Neural progenitor cell (in vitro differentiated cells): ENCODE data around the gene C11orf71. TPM values are rescaled to one million over a fixed set of nuclear protein-coding genes. Genes with fewer than 3 reads are reported as not detected.

Experiments used
- DNase-seq: peaks from one replicate; pipeline ENCODE4 v3.0.0-alpha.2; 2016; ENCODE audit warnings: low spot score
- H2AFZ ChIP-seq: fragments of 200-600 bp; sonication (generic); replicated peaks from 2 replicates; pipeline ENCODE4 v1.6.1; 2016; ENCODE audit warnings: antibody characterized with exemption
- H3F3A ChIP-seq: fragments of 200-600 bp; sonication (generic); 2 replicates; pipeline ENCODE4 v1.6.1; 2016; ENCODE audit warnings: antibody characterized with exemption, low read depth
- H3K27ac ChIP-seq: fragments of 200-600 bp; sonication (generic); 2 replicates; pipeline ENCODE4 v1.5.1; 2016; ENCODE audit warnings: mild to moderate bottlenecking
- H3K27me3 ChIP-seq: fragments of 200-600 bp; sonication (generic); 2 replicates; pipeline ENCODE4 v1.6.1; 2016; ENCODE audit warnings: mild to moderate bottlenecking, moderate library complexity
- H3K36me3 ChIP-seq: fragments of 200-600 bp; sonication (generic); 2 replicates; pipeline ENCODE4 v1.5.1; 2016
- H3K4me1 ChIP-seq: fragments of 200-600 bp; sonication (generic); 2 replicates; pipeline ENCODE4 v1.6.1; 2016; ENCODE audit warnings: mixed run types
- H3K4me2 ChIP-seq: fragments of 200-600 bp; sonication (generic); 2 replicates; pipeline ENCODE4 v1.6.1; 2016
- H3K4me3 ChIP-seq: fragments of 200-600 bp; sonication (generic); 2 replicates; pipeline ENCODE4 v1.5.1; 2016
- H3K79me2 ChIP-seq: fragments of 200-600 bp; sonication (generic); 2 replicates; pipeline ENCODE4 v1.6.1; 2016; ENCODE audit warnings: low read depth
- H3K9ac ChIP-seq: fragments of 200-600 bp; sonication (generic); 2 replicates; pipeline ENCODE4 v1.6.1; 2016
- H3K9me3 ChIP-seq: fragments of 200-600 bp; sonication (generic); 2 replicates; pipeline ENCODE4 v1.5.1; 2016; ENCODE audit warnings: low read depth
- H4K20me1 ChIP-seq: fragments of 200-600 bp; sonication (generic); 2 replicates; pipeline ENCODE4 v1.6.1; 2016; ENCODE audit warnings: low read depth
- H3K27ac Mint-ChIP-seq: 3 replicates; pipeline ENCODE4 v1.8.0; 2021; ENCODE audit warnings: mixed read lengths
- H3K27me3 Mint-ChIP-seq: 2 replicates; pipeline ENCODE4 v1.8.0; 2022; ENCODE audit warnings: low read depth, mild to moderate bottlenecking, inconsistent platforms, moderate library complexity, mixed read lengths; ENCODE audit not compliant: insufficient read depth
- H3K36me3 Mint-ChIP-seq: 3 replicates; pipeline ENCODE4 v1.8.0; 2021; ENCODE audit warnings: mixed read lengths
- H3K4me1 Mint-ChIP-seq: 3 replicates; pipeline ENCODE4 v1.8.0; 2021; ENCODE audit warnings: mixed read lengths
- H3K4me3 Mint-ChIP-seq: 3 replicates; pipeline ENCODE4 v1.8.0; 2021; ENCODE audit warnings: mild to moderate bottlenecking, moderate library complexity, mixed read lengths
- H3K9me3 Mint-ChIP-seq: 3 replicates; pipeline ENCODE4 v1.8.0; 2020; ENCODE audit warnings: mixed read lengths
- CTCF ChIP-seq: fragments of 200-600 bp; sonication (generic); IDR thresholded peaks from 2 replicates; pipeline ENCODE4 v1.5.1; 2017; ENCODE audit warnings: antibody characterized with exemption, mild to moderate bottlenecking
- EZH2 ChIP-seq: fragments of 200-600 bp; sonication (generic); IDR thresholded peaks from 2 replicates; pipeline ENCODE4 v1.6.1; 2017; ENCODE audit warnings: antibody characterized with exemption, mild to moderate bottlenecking, moderate library complexity
- EZH2phosphoT487 ChIP-seq: fragments of 200-600 bp; sonication (generic); IDR thresholded peaks from 2 replicates; pipeline ENCODE4 v1.6.1; 2017; ENCODE audit warnings: antibody characterized with exemption
- total RNA-seq: library from RNA; depleted of rRNA; stranded (reverse); fragments of >200 nt; gene quantifications from 2 replicates; pipeline ENCODE4 v1.2.3, GENCODE V29; 2015; ENCODE audit warnings: low replicate concordance

C11orf71 gene
- total RNA-seq, 1 donor from 2014 or later: 6.8 TPM

DNA sequence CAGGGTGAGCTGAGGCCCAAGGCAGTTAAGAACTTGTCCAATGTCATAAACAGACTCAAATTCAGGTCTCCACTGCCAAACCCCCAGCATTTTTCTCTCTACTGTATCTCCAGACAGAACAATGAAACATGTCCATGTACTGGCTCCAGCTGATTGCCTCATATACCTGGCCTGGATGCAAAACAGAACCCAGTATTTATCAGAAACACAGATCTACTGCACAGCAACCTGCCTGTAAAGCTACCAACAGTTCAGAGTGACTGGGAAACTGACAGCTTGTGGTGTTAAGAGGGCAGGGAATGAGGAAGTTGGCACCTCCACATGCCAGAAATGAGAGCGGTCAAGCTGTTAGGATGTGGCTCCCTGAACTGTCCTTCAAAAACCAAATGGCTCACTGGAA is 41.6 kb downstream of the C11orf71 start:
- TF ChIP-seq EZH2phosphoT487 (no peak), EZH2 (no peak), CTCF (no peak)
- no peaks in the 10 kb centered on the region for H3K36me3 Mint-ChIP-seq
- H3K27ac Mint-ChIP-seq: no peak overlapping the region
- H3K9me3 Mint-ChIP-seq: no peaks in the 10 kb centered on the region
- no peak overlapping the region for H3K4me3 Mint-ChIP-seq
- Histone ChIP-seq H3F3A (no peaks in the 10 kb centered on the region), H3K9ac (no peak overlapping the region), H3K4me1 (no peaks in the 10 kb centered on the region), H3K27ac (no peak overlapping the region), H3K4me3 (no peak overlapping the region), H2AFZ (no peak overlapping the region), H3K9me3 (no peaks in the 10 kb centered on the region), H3K79me2 (no peaks in the 10 kb centered on the region), H4K20me1 (no peaks in the 10 kb centered on the region), H3K27me3 (no peaks in the 10 kb centered on the region), H3K4me2 (no peak overlapping the region), H3K36me3 (no peaks in the 10 kb centered on the region)
- H3K4me1 Mint-ChIP-seq: no peaks in the 10 kb centered on the region
- H3K27me3 Mint-ChIP-seq: no peaks in the 10 kb centered on the region
- DNase-seq: no peak

DNA sequence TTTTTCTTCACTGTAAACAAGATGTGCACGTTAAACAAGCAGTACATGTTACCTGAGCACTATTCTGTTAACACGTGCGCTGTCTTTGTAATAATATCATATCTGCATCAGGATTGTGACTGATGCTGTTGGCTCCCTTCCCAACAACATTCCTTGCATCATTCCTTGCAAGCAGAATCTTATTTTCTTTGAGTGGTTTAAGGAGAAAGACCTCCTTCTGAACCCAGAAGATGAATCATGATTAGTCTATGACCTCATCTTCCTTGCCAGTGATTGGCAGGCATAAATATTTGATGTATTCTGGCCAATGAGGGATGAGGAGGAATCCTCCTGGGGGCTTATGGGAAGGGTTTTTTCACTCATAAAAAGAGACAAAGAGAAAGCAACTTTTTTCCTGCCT is 46.2 kb downstream of the C11orf71 start:
- H3K27me3 ChIP-seq: no peaks in the 10 kb centered on the region
- H3K9me3 ChIP-seq: no peaks in the 10 kb centered on the region
- H3K9ac ChIP-seq: no peak overlapping the region
- TF ChIP-seq EZH2: no peak
- TF ChIP-seq EZH2phosphoT487: no peak
- TF ChIP-seq CTCF: no peak
- H3K4me1 ChIP-seq: no peaks in the 10 kb centered on the region
- no peaks in the 10 kb centered on the region for H4K20me1 ChIP-seq
- no peak for DNase-seq
- H3K36me3 ChIP-seq: no peaks in the 10 kb centered on the region
- H3F3A ChIP-seq: no peaks in the 10 kb centered on the region
- no peak overlapping the region for H3K4me3 ChIP-seq
- no peak overlapping the region for H2AFZ ChIP-seq
- H3K27ac ChIP-seq: no peak overlapping the region
- Mint-ChIP-seq H3K27ac (no peak overlapping the region), H3K27me3 (peaks cover 3% of the 10 kb centered on the region), H3K4me3 (no peak overlapping the region), H3K9me3 (no peaks in the 10 kb centered on the region), H3K4me1 (no peaks in the 10 kb centered on the region), H3K36me3 (no peaks in the 10 kb centered on the region)
- no peaks in the 10 kb centered on the region for H3K79me2 ChIP-seq
- no peak overlapping the region for H3K4me2 ChIP-seq

- TF ChIP-seq CTCF (no peak), EZH2 (no peak)
- Histone ChIP-seq H3K36me3 (no peaks in the 10 kb centered on the region), H3K4me1 (no peaks in the 10 kb centered on the region), H2AFZ (no peak overlapping the region), H3K27ac (no peak overlapping the region), H3K4me3 (no peak overlapping the region), H3K79me2 (no peaks in the 10 kb centered on the region), H3K9ac (no peak overlapping the region), H3K4me2 (no peak overlapping the region), H3F3A (no peaks in the 10 kb centered on the region), H3K9me3 (no peaks in the 10 kb centered on the region), H3K27me3 (no peaks in the 10 kb centered on the region), H4K20me1 (no peaks in the 10 kb centered on the region)
- Mint-ChIP-seq H3K9me3 (no peaks in the 10 kb centered on the region), H3K27ac (no peak overlapping the region), H3K4me3 (no peak overlapping the region), H3K27me3 (peaks cover 3% of the 10 kb centered on the region), H3K36me3 (no peaks in the 10 kb centered on the region), H3K4me1 (no peaks in the 10 kb centered on the region)
- no peak for DNase-seq
These were observed 46.9 kb downstream of the C11orf71 start for GRCh38 chr11:114353443-114353842.

DNA sequence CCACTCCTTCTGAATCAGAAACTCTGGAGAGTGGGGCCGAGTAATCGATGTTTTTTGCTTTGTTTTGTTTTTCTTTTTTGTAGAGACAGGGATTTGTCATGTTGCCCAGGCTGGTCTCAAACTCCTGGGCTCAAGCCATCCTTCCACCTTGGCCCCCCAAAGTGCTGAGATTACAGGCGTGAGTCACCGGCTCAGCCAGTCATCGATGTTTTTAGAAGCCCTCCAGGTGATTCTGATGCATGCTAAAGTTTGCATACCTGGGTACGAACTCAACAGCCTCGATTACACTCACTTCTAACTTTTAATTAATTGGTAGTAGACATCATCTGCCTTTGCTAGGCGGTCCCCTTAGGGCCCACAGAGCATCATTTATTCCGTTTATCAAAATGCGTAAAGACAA is 50.3 kb downstream of the C11orf71 start:
- Mint-ChIP-seq H3K27ac (no peak overlapping the region), H3K9me3 (no peaks in the 10 kb centered on the region), H3K27me3 (peaks cover 3% of the 10 kb centered on the region), H3K4me1 (no peaks in the 10 kb centered on the region), H3K36me3 (no peaks in the 10 kb centered on the region), H3K4me3 (no peak overlapping the region)
- DNase-seq: no peak
- no peaks in the 10 kb centered on the region for H3K79me2 ChIP-seq
- H3K4me3 ChIP-seq: no peak overlapping the region
- H4K20me1 ChIP-seq: no peaks in the 10 kb centered on the region
- no peaks in the 10 kb centered on the region for H3K36me3 ChIP-seq
- H3K4me1 ChIP-seq: no peaks in the 10 kb centered on the region
- no peaks in the 10 kb centered on the region for H3F3A ChIP-seq
- TF ChIP-seq EZH2phosphoT487: no peak
- TF ChIP-seq EZH2: no peak
- TF ChIP-seq CTCF: no peak
- no peaks in the 10 kb centered on the region for H3K27me3 ChIP-seq
- H3K4me2 ChIP-seq: no peak overlapping the region
- H2AFZ ChIP-seq: no peak overlapping the region
- no peaks in the 10 kb centered on the region for H3K9me3 ChIP-seq
- H3K27ac ChIP-seq: no peak overlapping the region
- H3K9ac ChIP-seq: no peak overlapping the region
